ENCODE data around the gene KLHL22.
"Not testable (repeated sequence)": the region's sequence is repeated elsewhere in the genome, so short reads cannot be mapped to it uniquely, and the experiment has no call there.

KLHL22 gene

GRCh38 chr22:20466659-20467379 lies 28.8 kb downstream of the KLHL22 start:
- no peak for DNase-seq

DNA sequence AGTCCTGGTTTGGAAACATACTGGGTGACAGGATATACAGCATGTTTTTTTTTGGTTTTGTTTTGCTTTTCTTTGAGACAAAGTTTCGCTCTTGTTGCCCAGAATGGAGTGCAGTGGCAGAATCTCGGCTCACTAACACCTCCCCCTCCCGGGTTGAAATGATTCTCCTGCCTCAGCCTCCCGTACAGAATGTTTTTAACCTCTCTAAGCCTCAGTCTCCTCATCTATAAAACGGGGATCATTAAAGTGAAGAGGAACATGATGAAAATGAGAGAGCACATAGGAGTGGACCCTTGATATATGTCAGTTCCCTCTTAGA lies 29.9 kb downstream of the KLHL22 start:
- DNase-seq = no peak

- DNase-seq = no peak
These were observed 30.5 kb downstream of the KLHL22 start for GRCh38 chr22:20464912-20465758.

DNA sequence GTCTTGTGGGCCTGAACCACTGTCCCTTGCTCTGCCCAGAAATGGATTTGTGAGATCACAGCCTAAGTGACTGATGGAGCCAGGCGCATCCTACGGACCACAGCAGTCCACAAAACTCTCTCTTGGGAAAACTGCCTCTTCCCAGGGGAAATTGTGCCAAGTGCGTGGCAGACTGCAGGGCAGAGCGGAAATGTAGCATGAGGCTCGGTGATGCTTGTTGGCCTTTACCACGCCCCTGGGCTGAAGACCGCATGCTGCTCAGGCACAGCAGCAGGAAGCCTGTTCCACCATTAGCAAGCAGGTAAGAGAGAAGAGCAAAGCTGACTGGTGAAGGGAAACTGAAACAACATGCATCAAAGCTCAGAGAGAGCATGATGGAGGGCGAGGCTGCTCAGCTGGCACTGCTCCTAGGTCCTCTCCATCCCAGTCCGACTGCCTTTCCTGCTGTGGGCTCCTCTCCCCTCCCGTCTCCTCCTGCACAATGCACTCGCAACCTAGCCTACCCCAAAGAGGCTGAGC lies 31.4 kb downstream of the KLHL22 start:
- peak; percentile 77 for DNase-seq

GRCh38 chr22:20463324-20464095 lies 32.1 kb downstream of the KLHL22 start:
- DNase-seq = peak; percentile 64

- DNase-seq = no peak
These were observed 35.7 kb downstream of the KLHL22 start for GRCh38 chr22:20459862-20460261.

DNA sequence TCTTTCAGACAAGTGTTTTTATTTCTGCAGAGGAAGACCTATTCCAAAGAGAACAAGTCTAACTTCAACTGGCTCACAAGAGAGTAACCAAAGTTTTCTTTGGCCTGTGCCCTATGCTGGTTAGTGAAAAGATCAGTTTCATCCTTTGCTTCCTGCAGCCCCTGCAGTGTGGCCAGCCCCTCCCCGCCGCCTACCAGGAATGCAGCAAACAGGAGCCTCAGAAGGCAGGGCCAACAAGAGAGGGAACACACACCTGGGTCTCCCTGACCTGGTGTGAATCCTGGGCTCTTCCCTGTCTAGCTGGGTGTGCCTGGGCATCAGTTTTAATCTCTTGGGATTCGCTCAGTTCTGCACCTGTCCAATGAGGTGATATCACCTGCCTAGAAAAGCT lies 36.4 kb downstream of the KLHL22 start:
- no peak for DNase-seq

DNA sequence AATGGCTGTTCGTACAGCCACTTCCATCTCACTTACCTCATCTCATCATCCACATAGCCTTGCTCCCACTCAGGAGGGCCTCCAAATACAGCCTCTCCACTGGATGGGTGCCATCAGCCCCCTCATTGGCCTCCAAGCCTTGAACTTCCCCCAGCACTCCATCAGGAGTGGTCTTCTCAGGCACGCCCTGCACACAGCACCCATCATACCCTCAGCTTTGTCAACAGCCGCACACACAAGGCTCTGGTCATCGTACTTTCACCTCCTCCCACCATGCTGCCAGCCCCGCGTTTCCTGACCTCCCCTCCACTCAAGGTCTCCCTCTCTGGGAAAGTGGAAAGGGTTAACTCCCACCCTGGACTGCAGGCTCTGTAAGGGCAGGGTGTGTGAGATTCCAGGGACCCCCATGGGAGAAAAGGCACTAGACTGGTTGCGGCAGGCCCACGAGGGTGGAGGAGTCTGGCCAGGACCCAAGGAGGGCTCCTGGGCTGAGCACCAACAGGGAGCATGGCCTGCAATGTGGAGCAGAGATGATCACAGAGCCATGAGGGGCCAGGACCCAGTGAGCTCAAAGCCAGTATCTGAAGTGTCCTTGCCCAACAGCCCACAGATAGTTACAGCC lies 37.0 kb downstream of the KLHL22 start:
- no peak for DNase-seq

DNA sequence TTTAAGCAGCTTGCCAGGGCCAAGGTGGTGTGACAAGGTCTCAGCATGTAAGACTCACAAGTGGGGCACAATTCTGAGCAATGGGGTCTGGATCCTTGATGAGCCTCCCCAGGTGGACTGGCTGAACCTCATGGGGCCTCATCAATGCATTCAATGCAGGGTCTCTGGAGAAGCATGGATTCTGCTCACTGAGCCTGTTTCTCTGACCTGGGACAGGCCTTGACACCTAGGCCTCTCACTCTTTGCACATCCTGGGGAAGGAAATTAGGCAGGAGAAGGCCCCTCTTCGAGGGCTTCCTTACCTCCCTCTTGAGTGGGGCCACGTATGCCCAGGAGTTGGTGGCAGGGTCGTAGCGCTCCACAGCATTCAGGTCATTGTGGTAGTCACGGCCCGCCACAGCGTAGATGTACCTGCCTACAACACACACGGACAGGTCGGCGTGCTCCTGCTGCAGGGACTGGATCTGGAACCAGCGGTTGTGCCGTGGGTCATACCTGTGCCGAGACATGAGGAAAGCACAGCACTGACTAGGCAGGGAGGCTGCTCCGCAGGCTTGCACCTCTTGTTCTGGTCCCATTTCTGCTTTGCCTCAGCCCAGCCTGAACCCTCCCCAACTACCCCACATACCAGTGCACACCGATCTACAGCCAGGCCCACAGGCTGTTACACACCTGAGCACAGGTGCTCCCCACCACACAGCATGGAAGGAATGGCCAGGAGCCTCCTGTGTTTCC lies 37.9 kb downstream of the KLHL22 start:
- no peak for DNase-seq

DNA sequence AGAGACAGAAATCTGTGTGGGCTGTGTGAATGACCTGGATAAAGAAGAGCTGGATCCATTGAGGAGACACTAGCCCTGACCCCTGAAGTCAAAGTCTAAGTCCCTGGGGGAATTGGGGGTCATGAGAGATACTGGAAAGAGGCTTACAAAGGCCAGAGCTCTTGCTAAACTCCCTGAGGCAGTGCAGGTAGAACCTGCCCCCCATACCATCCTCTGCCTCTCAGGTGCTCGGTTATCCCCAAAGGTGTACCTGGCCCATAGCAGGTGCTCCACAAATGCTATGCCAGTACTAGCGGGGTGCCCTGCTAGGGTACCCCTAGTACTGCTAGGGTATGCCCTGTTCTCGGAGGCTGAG lies 38.9 kb downstream of the KLHL22 start:
- DNase-seq = no peak

GRCh38 chr22:20456064-20456721 lies 39.4 kb downstream of the KLHL22 start:
- DNase-seq = peak; percentile 83

DNA sequence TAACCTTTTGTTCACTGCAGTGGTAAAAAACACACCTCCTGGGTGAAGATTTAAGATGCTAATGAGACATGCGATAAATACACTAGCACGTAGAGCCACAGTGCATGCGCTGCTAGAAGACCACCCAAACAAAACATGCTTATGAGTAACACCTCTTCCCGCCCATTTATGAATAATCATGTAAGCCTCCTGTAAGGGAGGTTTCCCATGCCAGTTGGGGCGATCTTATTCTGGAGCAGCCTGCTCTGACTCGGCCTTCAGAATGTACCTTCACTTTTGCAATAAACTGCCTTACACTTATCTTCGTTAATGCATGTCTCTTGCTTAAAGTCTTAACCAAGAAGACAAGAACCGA lies 39.9 kb downstream of the KLHL22 start:
- DNase-seq = no peak

DNA sequence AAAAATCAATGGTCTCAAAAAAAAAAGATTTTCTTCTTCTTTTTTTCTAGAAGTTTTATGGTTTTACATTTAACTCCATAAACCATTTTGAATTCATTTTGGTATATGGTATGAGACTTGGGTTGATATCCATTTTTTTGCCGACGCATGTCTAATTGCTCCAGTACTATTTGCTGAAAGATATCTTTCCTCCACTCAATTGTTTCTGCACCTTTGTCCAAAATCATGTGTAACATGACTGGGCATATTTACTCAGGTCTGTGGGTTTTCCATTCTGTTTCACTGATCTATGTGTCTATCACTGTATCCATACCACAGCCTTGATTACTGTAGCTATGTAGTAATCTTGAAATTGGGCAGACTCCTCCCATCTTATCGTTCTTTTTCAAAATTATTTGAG lies 42.4 kb downstream of the KLHL22 start:
- DNase-seq = no peak

DNA sequence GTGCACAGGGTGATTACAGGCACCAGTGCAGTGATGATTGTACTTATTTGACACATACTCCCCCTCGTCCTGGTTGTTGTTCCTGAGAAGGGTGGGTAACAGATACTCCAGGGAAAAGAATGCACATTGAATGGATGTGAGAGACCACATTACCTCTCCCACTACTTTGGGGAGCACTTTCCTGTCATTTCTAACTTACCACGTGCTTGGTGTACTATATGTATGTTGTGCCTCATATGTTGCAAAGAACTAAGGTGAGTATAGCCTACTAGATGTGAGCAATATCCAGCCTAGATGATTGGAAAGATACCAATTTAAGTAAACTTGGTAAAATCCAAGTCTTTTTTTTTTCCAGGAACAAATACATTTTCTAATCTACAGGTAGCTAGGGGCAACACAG lies 43.7 kb downstream of the KLHL22 start:
- no peak for DNase-seq

- DNase-seq = not testable (repeated sequence)
These were observed 44.3 kb downstream of the KLHL22 start for GRCh38 chr22:20451129-20451778.

GRCh38 chr22:20450551-20450906 lies 45.1 kb downstream of the KLHL22 start:
- no peak for DNase-seq

GRCh38 chr22:20449819-20450550 lies 45.6 kb downstream of the KLHL22 start:
- DNase-seq = no peak

DNA sequence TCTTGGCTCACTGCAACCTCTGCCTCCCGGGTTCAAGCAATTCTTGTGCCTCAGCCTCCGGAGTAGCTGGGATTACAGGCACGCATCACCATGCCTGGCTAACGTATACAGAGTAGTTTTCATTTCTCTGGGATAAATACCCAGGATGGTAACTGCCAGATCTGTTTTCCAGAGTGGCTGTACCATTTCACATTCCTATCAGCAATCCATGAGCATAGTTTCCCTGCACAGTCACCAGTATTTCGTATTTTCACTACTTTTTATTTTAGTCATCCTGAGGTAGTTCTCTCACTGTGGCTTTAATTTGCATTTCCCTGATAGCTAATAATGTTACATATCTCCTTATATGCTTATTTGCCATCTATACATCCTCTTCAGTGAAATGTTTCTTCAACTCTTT lies 47.0 kb downstream of the KLHL22 start:
- DNase-seq = no peak

GRCh38 chr22:20446383-20446970 lies 49.1 kb downstream of the KLHL22 start:
- no peak for DNase-seq

DNA sequence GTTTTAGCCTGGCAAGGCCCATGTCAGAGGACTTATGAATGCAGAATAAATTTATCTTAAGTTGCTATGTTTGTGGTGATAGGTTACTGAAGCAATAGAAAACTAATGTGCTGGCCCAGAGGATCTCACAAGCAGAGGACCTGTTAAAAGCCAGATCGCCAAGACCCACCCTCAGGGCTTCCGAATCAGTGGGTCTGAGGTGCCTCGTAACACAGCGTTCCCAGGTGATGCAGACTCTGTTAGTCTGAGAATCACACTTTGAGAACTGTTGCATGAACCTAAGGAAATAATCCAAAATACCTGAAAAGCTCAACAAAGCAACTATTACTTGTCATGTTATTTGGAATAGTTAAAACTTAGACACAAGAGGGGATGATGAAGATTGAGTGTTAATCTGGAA lies 51.3 kb downstream of the KLHL22 start:
- DNase-seq = no peak
